Chondrocyte (in vitro differentiated cells): ENCODE data around the gene HAPSTR1. TPM values are rescaled to one million over a fixed set of nuclear protein-coding genes. Genes with fewer than 3 reads are reported as not detected.
"Not testable (repeated sequence)": the region's sequence is repeated elsewhere in the genome, so short reads cannot be mapped to it uniquely, and the experiment has no call there.

Experiments
- DNase-seq: peaks from one replicate; pipeline ENCODE4 v3.0.0; 2021; ENCODE audit warnings: mixed read lengths, low spot score
- H3K27ac Mint-ChIP-seq: one replicate; pipeline ENCODE4 v1.8.0; 2021; ENCODE audit warnings: mild to moderate bottlenecking, moderate library complexity, mixed read lengths; ENCODE audit not compliant: unreplicated experiment
- H3K27me3 Mint-ChIP-seq: 2 replicates; pipeline ENCODE4 v1.8.0; 2021; ENCODE audit warnings: low read depth, mixed read lengths
- H3K36me3 Mint-ChIP-seq: 2 replicates; pipeline ENCODE4 v1.8.0; 2021; ENCODE audit warnings: low read depth, mixed read lengths
- H3K4me1 Mint-ChIP-seq: 2 replicates; pipeline ENCODE4 v1.8.0; 2021; ENCODE audit warnings: low read depth, mild to moderate bottlenecking, mixed read lengths
- H3K4me3 Mint-ChIP-seq: one replicate; pipeline ENCODE4 v1.8.0; 2021; ENCODE audit warnings: mild to moderate bottlenecking, moderate library complexity, mixed read lengths; ENCODE audit not compliant: unreplicated experiment
- H3K9me3 Mint-ChIP-seq: 2 replicates; pipeline ENCODE4 v1.8.0; 2021; ENCODE audit warnings: low read depth, mixed read lengths
- long read RNA-seq: library from polyadenylated mRNA; stranded (forward); transcript quantifications from one replicate; pipeline ENCODE4 v2.0.0, GENCODE V29; 2021
- total RNA-seq: library from RNA; stranded (reverse); gene quantifications from 3 replicates; pipeline ENCODE4 v1.2.1, GENCODE V29; 2021
- TF ChIP-seq, protein P1 (sequence below): fragments of 200-600 bp; sonication (generic); IDR thresholded peaks from 2 replicates; pipeline ENCODE4 v1.5.0; 2021; ENCODE audit warnings: antibody characterized with exemption, mild to moderate bottlenecking, moderate library complexity

HAPSTR1 gene, protein sequence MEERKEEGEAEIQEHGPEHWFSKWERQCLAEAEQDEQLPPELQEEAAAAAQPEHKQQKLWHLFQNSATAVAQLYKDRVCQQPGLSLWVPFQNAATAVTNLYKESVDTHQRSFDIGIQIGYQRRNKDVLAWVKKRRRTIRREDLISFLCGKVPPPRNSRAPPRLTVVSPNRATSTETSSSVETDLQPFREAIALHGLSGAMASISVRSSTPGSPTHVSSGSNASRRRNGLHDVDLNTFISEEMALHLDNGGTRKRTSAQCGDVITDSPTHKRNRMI
- 82.5 to 84.3 TPM (median 83.0 TPM) in 3 replicates for total RNA-seq
- long read RNA-seq, full-length matches to known transcripts = 52 of 58 reads
- long read RNA-seq, partial matches to known transcripts = 2 of 58 reads
- long read RNA-seq, other reads (novel, unspliced or antisense) = 4 of 58 reads

DNA sequence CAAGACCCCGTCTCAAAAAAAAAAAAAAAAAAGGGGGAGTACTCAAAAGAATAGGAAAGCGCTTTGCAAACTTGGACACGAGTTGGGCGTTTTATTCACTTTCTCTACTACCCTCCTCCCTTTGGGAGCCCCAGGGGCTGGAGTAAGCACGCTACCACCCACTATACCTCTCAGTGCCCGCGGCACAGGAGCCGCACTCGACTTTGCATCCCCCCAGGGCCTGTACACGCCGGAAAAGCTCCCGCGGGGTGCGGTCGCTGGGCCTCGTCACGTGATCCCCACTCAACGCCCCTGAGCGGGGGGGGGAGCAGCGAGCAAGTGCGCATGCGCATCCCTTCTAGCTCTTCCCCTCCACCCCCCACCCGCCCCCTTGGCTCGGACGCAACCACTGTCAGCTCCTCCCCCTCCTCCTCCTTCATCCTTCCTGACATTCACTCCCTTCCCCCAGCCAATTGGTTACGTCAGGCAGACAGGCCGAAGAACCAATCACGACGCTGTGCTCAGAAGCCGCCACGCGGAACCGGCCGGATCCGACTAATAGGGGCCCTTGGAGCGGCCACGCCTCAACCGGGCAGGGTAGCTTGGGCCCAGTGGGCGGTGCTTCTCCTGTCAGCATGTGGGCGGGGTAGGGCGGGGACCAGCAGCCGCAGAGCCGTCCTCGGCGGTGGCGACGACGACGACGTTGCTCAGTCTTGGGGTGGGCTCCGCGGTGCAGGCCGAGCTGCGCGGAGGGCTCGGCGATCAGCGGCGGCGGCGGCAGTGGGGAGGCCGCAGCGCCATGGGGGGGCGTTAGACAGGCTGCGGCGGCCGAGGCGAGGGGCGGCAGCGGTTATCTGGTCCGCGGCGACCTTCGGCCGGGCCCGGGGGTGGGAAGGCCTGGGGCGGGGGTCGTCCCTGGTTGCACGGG, at the start of gene HAPSTR1:
TSS of gene HAPSTR1 (plus strand) at position 685 of the 907 bp plus-strand sequence. CDS start 401 bp downstream, outside the sequence.
- peaks cover 17% of the 10 kb centered on the region for H3K36me3 Mint-ChIP-seq
- peak within 1 kb of the TSS; percentile 99 for H3K4me3 Mint-ChIP-seq
- H3K4me1 Mint-ChIP-seq = peaks cover 34% of the 10 kb centered on the region
- peak; percentile 100 for DNase-seq
- TF ChIP-seq, protein P1, sequence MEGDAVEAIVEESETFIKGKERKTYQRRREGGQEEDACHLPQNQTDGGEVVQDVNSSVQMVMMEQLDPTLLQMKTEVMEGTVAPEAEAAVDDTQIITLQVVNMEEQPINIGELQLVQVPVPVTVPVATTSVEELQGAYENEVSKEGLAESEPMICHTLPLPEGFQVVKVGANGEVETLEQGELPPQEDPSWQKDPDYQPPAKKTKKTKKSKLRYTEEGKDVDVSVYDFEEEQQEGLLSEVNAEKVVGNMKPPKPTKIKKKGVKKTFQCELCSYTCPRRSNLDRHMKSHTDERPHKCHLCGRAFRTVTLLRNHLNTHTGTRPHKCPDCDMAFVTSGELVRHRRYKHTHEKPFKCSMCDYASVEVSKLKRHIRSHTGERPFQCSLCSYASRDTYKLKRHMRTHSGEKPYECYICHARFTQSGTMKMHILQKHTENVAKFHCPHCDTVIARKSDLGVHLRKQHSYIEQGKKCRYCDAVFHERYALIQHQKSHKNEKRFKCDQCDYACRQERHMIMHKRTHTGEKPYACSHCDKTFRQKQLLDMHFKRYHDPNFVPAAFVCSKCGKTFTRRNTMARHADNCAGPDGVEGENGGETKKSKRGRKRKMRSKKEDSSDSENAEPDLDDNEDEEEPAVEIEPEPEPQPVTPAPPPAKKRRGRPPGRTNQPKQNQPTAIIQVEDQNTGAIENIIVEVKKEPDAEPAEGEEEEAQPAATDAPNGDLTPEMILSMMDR = no peak
- no peaks in the 10 kb centered on the region for H3K27me3 Mint-ChIP-seq
- peak within 1 kb of the TSS; percentile 97 for H3K27ac Mint-ChIP-seq
- H3K9me3 Mint-ChIP-seq = no peaks in the 10 kb centered on the region

DNA sequence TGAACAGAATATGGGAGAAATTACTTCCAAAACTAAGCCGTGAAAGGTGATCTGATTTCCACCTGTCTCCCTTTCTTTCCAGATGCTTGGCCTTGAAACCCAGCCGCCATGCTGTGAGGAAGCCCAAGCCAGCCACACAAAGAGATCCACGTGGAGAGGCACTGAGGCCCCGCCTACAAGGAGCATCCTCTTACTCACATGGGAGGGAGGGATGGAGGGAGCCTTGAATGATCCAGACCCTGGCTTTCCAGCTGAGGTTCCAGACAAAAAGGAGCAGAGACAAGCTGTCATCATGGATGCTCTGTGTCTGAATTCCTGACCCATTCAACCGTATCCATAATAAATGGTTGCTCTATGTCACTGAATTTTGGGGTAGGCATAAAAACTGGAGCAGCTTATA, 48.9 kb upstream of the HAPSTR1 start:
- peak overlapping the region; percentile 88 for H3K27ac Mint-ChIP-seq
- peaks cover 17% of the 10 kb centered on the region for H3K9me3 Mint-ChIP-seq
- TF ChIP-seq, protein P1 = no peak
- H3K4me3 Mint-ChIP-seq = no peak overlapping the region
- H3K4me1 Mint-ChIP-seq = peaks cover 33% of the 10 kb centered on the region
- no peak for DNase-seq
- no peaks in the 10 kb centered on the region for H3K36me3 Mint-ChIP-seq
- no peaks in the 10 kb centered on the region for H3K27me3 Mint-ChIP-seq

DNA sequence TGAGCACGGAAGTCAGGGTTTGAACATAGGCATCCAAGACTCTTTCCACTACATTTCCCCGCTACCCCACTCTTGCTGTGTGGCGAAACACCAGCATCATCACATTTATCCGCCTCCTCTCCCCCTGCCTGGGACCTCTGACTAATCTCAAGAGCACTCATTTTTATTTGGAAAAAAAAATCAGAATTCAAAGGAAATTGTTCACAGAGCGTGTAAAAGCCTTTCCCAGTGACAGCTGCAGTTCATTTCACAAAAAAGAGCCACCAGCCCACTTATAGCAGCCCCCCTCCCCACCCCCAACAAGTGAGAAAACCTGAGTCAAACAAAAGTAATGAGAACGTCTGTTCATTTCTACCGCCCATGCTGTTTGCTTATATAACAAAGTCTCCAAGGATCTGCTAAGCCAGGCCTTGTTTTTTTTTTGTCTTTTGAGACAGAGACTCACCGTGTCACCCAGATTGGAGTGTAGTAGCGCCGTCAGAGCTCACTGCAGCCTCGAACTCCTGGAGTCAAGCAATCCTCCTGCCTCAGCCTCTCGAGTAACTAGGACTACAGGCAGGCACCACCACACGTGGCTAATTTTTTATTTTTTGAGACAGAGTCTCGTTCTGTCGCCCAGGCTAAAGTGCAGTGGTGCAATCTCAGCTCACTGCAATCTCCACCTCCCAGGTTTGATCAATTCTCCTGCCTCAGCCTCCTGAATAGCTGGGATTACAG, 48.3 kb upstream of the HAPSTR1 start:
- Mint-ChIP-seq H3K4me1 (peaks cover 39% of the 10 kb centered on the region), H3K36me3 (no peaks in the 10 kb centered on the region), H3K27ac (peak overlapping the region; percentile 88), H3K27me3 (no peaks in the 10 kb centered on the region), H3K4me3 (no peak overlapping the region), H3K9me3 (peaks cover 17% of the 10 kb centered on the region)
- no peak for DNase-seq
- TF ChIP-seq, protein P1 = no peak

DNA sequence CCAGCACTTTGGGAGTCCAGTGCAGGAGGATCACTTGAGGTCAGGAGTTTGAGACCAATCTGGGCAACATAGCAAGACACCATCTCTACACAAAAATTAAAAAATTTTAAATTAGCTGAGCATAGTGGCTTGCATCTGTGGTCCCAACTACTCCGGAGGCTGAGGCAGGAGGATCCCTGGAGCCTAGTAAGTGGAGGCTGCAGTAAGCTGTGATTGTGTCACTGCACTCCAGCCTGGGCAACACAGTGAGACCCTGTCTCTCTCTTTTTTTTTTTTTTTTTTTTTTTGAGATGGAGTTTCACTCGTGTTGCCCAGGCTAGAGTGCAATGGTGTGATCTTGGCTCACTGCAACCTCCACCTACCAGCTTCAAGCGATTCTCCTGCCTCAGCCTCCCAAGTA, 45.9 kb upstream of the HAPSTR1 start:
- not testable (repeated sequence) for H3K27ac Mint-ChIP-seq, H3K36me3 Mint-ChIP-seq, H3K27me3 Mint-ChIP-seq, DNase-seq, H3K4me3 Mint-ChIP-seq
- Mint-ChIP-seq H3K9me3 (peaks cover 17% of the 10 kb centered on the region), H3K4me1 (peaks cover 44% of the 10 kb centered on the region)

DNA sequence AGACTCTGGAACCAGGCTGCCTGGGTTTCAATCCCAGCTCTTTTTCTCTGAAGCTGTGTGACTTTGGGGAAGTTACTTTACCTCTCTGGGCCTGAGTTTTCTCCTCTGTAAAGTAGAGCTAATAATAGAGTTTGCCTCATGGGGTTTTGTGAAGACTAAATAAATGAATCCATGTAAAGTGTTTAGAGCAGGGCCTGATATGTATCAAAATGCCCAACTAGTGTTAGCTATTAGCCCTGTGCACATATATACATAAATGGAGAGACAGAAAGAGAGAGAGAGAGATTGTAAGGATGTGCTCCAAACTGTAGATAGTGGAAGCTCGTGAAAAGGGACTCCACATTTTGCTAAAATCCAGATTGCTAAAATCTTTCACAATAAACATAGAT, 44.8 kb upstream of the HAPSTR1 start:
- TF ChIP-seq, protein P1 = no peak
- H3K27me3 Mint-ChIP-seq = no peaks in the 10 kb centered on the region
- H3K9me3 Mint-ChIP-seq = peaks cover 17% of the 10 kb centered on the region
- no peak overlapping the region for H3K27ac Mint-ChIP-seq
- DNase-seq = no peak
- peaks cover 37% of the 10 kb centered on the region for H3K4me1 Mint-ChIP-seq
- no peaks in the 10 kb centered on the region for H3K36me3 Mint-ChIP-seq
- H3K4me3 Mint-ChIP-seq = no peak overlapping the region
